Ecto neural progenitor cell (in vitro differentiated cells): ENCODE data around the gene PNMA8A.

Source experiments
- DNase-seq: peaks from one replicate; pipeline ENCODE4 v3.0.0-alpha.2; 2018; ENCODE audit warnings: low spot score

PNMA8A gene

DNA sequence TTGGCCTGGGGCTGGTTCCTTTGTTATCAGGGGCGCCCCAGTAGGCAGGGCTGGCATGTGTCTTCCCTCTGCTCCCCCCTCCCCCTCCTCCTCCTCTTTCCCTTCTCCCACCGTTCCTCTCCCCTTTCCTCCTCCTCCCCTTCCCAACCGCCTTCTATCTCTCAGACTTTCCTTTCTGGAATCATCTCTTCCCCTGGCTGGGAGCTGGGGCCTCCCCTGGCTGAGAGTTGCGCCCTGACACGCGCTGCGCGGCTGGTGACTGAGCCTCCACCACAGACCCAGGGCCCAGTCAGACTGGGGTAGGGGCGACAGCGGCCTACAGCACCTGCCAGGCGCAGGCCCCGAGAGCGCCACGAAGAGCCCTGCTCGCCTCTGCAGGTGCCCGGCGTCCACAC lies 21.5 kb upstream of the PNMA8A start:
- DNase-seq: no peak

DNA sequence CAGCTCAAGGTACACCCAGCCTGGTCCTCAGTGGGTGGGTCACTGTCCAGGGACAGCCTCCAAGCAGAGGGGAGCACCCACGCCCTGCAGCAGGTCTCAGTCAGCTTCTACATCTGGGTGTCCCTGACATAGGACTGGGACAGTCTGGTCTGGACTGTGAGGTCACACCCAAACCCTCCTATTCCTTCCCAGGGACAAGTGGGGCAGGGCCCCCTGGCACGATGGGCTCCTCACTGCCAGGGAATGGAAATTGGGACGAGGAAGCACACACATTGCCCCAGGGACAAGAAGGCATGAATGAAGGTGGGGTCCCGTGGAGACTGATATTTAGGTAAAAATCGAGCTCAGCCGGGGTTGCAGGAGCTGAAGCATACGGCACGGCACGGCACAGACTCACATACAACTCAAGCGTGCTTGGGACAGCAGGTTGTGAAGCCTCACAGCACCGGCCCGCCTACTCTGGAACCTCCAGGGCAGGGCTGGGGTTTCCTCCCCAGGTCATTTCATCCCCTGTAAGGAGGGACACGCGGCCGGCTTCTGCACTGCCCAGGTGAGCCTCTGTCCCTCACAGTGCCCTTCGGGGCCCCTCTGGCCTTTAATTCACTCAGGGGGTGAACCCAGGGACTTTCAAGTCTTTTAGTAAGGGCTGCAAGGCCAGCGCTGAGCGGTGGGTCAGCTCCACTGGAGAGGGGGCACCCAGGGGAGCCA lies 20.8 kb upstream of the PNMA8A start:
- no peak for DNase-seq

DNA sequence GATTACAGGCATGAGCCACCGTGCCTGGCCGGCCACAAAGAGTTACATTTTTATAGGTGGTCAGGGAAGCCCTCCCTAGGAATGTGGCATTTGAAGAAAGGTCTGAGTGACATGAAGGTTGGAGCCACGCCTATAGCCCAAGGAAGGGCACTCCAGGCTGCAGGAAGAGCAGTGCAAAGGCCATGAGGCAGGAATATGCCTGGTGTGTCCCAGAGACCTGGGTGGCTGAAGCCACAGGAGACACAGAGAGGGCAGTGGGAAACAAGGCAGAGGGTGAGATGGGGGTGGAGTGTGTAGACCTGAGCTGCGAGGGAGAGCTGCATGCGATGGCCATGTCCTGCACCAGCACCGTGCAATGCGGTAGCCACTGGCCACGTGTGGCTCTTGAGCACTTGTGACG lies 19.4 kb upstream of the PNMA8A start:
- DNase-seq: no peak

DNA sequence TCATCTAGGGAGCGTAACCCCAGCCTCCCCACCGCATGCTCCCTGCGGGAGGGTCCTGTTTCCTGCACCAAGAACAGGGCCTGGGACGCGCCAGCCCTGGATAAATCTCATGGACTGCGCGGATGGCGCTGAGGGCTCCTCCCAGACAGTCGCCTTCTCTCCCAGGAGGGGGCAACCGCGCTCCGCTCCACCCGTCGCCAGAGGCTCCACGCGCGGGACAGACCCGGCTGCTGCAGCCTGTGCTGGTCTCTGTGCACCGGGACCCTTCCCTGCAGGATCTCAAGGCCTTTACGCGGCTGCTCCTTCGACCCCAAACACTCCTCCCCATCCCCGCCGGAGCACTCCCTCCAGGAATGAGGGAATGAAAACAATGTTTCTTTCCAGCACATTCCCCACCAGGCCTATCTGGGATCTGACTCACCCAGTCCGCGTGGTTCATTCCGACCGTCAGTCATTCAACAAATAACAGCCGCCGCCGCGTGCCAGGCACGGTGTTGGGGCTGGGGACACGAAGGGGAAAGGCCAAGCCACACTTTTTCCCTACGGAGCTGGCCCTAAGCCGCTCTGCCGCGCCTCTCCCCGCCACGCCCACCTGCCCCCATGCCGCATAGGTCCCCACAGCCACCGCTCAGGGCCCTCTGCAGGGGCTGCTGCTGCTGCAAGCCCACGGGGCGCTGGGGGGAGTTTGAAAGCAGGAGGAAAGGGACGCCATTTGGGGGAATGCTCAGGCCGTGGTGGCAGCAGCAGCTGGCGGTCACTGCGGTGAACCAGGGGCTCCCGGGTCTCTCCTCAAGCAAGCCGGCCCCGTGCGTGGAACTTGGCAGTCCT lies 18.3 kb upstream of the PNMA8A start:
- DNase-seq: peak; percentile 62

DNA sequence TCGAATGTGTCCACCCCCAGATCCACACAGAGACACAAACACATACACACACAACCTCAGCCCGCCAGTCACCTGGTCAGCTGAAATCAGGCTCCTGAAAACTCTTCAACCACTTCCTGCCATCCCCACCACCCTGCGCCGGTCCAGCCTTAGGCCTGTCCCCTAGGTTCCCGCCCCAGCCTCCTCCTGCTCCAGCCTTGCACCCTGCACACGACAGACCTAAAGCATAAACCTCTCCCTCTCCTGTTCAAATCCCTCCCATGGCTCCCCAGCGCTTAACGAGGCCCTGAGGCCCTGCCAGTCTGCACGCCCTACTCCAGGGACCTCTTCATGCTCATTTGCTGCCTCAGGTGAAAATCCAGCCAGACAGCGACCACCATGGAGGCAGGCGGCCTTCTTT lies 17.2 kb upstream of the PNMA8A start:
- no peak for DNase-seq

DNA sequence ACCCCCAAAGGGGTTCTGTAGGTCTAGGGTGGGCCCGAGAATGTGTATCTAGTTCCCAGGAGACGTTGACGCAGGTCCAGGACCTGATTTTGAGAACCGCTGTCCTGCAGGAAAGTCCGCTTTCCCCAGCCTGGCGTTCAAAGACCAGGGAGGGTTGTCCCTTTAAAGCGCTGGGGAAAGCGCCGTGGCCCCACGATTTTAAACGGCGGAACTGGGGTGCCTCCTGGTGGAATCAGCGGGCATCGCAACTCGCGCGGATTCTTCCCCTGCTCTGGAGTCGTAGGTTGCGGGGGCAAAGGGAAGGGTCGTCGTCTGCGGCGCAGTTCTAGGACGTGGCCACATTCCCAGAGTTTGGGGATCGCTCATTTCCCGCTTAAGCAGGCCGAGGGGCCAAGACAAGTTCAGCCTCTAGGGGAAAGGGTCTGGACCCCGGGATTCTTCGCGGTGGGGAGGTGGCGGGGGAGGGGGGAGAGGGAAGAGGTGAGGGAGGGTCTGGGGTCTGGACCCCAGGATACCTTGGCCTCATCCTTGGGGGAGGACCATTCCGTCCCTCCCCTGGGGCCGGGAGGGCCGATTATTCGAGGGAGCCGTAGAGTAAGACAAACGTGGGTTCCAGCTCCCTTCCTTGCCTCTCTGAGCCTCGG lies 16.6 kb upstream of the PNMA8A start:
- peak; percentile 92 for DNase-seq

DNA sequence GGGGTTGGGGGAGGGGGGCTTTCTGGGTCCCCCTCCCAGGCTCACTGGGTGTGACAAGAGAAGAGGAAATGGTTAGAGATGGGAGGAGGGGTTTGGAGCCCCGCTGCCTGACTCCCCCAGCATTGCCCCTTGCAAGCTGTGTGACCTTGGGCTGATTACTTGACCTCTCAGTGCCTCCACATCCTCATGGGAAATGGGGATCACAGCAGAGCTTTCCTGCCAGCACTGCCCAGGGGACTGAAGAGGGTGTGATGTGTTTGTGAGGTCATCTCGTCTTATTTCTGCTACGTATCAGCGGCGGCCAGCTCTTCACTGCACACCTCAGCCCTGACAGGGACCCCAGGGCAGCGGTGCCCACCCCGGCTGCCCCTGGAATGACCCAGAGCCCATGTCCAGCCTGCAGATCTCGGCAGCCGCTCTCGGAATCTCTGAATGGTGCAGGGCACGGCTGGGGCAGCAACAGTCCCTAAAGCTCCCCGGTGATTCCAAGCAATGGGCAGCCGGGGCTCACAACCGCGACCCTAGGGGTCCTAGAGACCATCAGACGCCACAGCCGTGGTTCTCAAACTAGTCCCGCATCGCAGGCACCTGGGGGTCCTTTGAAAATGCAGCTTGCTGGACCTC lies 15.9 kb upstream of the PNMA8A start:
- no peak for DNase-seq

DNA sequence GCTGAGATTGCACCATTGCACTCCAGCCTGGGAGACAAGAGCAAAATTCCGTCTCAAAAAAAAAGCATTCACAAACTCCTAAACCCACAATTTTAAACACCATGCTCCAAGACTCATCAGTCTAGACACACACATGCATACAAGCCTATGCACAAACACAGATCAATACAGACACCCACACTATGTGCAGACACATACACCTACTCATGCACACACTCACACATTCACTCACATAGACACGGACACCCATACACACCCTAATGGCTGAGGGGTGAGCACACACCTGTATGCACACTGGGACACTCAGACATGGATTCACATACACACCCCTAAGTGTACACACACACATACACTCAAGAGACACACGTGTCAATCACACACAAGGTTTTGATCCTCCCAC lies 15.0 kb upstream of the PNMA8A start:
- no peak for DNase-seq

DNA sequence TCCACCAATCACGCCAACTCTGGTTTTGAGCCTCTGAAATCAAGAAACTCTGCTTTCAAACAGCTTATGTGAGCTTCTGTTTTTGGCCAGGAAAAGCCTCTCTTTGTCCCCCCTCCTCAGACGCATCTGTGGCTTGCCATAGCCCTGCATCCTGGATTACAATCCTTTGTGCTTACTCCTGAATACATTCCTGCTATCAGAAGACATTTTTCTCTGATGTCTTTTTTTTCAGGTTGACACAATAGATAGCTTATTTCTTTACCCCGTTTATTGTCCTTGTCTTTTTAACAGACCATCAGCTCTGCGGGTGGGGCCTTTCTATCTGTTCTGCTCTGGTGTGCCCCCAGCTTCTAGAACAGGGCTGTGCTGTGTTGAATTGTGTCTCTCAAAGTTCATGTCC lies 13.3 kb upstream of the PNMA8A start:
- no peak for DNase-seq

DNA sequence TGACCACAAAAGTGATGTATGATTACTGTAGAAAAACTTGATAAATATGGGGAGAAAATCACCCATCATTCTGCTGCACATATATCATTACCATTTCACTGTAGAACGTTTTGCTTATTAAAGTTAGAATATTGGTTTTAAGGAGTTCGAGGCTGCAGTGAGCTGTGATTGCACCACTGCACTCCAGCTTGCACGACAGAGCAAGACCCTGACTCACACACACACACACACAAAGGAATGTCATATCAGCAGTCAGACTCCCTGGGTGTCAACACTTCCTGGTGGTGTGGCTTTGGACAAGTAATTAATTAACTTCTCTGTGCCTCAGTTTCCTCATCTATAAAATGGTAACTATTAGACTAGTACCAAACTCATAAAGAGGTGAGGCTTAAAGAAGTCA lies 11.3 kb upstream of the PNMA8A start:
- DNase-seq: no peak

DNA sequence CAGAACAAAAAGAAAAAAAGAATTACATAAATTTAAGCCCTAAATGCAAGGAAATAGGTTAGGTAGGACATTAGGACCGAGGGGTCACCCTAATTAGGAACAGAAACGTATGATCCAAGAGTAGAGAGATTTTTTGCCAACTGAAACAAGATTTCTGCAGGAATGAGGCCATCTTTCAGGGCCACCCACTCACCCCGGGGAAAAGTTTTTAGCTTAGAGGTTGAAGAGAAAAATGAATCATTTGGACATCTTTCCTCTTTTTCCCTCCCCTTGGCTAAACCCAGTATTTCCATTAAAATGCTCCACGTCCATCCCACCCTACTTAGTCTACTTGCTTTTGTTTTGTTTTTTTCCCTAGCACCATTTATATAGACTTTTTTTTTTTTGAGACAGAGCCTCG lies 10.6 kb upstream of the PNMA8A start:
- DNase-seq: no peak

DNA sequence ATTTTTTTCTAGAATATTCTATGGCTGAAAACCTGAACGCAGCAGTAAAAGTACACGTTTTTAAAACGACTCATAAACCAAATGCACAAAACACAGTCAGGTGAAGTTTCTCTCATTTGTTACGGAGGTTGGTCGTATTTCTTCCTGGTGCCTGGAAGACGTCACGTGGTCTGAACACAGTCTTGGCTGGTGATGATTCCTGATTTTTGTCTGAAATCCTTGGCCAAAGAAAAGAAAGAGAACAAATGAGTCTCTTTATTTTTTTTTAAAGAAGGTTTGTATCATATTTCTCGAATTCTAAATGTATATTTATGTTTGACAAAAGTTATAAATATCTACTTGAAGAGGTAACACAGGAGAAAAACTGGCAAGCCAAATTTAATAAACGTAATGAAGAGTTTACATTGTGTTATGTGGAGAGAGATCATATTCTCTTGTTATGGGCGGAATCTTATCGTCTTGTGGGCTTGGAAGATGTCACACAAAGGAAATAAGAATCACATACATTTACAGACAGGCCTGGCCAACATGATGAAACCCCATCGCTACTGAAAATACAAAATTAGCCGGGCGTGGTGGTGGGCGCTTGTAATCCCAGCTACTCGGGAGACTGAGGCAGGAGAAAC lies 10.0 kb upstream of the PNMA8A start:
- DNase-seq: no peak

DNA sequence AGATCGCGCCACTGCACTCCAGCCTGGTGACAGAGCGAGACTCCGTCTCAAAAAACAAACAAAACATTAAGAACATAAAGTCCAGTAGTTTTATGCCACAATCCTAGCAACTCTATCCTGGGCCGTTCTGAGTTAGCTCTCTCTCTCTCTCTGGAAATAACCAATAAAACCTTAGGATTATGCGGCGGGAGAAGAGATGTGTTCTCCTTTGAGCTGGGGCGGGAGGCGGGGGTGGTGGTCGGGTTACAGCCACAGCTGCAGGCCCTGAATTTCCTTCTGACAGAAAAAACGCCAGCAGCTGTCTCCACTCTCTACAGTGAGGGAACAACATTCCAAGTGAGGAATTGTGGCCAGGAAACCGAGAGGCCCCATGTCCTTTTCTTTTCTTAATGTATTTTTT lies 9.1 kb upstream of the PNMA8A start:
- no peak for DNase-seq

DNA sequence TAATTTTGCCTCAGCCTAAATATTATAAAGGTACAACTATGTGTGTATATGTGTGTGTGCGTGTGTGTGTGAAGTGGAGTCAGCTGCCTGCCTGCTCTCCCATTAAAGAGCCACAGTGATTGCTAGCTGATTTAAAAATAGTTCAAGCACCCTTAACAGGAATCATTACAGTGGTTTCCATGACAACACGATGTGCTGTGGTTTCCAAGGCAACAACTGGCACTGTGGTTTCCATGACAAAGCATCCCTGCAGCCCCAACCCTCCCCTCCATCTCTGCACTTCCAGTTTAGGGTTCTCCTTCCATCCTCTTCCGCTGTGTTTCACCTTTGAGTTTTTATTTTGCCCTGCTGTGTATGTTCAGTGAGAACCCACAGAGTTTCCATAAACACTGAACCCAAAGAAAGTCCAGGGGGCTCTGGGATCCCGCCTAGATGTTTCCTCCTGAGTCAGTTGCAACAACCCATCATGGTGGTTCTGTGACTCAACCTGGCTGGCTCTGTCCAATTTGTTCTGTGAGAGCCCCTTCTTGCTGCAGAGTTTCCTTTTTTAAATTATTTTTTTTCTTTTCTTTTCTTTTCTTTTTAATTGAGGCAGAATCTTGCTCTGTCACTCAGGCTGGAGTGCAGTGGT lies 7.1 kb upstream of the PNMA8A start:
- no peak for DNase-seq

DNA sequence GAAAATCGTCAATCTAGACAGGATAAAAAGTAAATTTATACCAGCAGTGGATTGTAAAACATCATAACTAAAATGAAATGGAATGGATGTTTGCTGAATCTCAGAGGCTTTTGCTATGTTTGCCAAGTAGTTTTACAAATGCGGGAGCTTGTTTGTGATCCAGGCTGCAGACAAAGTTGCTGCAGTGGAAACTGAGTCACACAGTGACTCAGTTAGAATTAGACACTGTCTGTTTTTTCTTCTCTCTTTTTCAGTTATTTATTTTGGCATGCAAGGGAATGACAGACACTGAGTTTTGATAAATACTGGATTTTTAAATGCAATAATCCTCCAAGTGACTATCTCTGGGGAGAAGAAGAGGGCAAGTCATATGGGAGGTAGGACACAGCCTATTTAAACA lies 4.6 kb upstream of the PNMA8A start:
- no peak for DNase-seq

DNA sequence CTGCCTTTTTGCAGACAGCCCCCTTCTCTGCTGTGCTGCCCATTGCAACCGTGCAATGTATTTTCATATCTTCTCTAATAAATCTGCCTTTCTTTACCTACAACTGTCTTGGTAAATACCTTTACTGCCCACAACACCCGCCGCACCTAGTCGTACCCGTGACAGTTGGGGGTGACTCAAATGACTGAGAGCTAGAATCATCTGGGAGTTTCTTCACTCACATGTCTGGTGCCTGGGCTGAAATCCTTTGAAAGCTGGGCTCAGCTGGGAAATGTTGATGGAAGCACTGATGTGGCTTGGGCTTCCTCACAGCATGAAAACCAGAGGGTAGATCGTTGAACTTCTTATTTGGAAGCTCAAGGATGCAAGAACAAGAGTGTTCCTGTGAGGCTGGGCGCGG lies 2.8 kb upstream of the PNMA8A start:
- DNase-seq: no peak

DNA sequence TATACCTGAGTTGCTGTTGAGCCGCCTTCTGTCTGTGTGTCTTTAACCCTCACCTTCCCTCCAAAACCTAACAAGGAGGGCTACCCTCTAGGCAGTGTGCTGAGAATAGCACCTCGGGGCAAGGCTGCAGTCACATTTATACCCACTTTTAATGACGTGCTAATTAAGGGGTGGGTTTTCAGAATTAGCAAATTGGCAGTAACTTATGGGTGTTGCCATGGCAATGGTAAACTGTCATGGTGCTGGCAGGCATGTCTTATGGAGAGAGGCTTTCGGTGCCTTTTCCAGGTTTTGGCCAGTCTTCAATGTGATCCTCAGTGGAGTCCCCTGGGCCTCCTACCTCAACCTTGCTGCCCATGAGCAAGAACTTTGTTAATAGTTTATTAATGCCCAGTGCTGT lies 1.2 kb upstream of the PNMA8A start:
- no peak for DNase-seq

DNA sequence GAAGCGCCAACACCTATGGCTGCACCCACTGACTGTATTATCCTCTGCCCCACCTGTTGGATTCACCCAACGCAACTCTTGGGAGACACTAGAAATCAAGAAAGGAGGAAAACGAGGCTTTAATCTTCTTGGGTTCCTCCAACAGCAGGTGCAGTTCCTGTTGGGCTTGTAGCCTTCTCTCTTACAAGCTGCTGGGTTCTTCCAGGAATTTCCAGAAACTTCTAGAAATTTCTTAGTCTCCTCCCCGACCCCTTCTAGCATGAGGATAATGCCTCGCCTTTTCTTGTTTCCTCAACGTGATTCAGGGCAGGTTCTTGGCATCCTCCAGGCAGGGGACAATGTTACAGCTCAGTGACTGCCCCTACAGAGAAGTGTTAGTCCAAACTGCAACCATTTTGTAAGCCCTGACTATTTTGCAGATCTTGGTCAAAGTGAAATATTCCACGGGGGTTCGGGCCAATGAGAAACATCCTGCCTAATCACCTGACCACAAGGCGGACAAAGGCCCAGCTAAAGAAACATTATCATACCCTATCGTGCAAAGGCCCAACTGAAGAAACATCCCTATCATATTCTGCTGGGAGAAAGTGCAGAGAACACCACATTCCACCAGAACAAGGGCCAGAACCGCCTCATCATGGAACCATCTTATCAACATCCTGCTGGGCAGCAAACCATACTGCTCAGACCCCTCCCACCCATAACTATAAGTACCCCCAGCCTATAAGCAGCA lies 614 bp upstream of the PNMA8A start:
- no peak for DNase-seq

DNA sequence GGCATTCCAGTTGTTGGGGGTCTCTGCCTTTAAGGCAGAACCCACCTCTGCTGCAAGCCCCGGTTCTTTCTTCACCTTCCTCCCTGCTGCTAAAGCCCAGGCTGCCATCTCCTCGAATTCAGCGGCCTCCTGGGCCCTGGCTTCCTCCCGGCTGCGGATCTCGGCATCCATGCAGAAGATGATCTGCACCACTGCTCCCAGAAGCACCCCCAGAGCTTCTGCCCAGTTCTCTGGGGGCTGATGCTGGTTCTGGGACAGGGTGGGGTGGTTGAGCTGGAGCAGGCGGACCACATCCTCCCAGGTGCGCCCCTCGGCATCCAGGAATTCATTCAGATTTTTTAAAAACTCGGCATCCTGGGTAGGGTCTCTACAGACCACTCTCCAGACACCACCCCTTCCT lies 987 bp downstream of the PNMA8A start:
- DNase-seq: no peak

DNA sequence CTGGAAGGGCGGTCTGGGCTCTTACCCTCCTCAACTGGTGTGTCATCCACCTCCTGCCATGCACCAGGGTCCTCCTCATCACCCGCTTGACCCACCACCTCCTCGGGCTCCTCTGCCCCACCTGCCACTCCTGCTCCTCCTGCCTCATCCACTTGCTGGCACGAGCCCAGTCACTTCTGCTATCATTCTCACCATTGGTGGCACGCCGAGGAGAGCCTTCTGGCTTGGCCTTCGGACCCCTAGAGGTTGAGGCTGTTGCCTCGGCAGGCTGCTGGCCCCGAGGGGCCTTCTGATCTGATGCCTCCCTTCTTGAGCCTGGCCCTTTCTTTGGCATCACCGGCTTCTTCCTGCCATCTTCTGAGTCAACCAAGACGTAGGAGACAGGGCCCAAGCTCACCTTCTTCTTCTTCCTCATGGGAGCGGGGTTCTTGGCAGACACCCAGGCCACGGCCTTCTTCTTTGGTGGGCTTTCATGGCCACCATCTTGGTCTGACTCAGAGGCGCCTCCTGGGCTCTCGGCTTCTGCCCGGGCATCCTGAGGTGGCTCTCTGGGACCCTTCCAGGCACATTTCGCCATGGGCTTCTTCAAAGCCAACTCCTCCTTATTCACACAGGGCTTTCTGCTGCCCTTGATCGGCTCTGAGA lies 1.7 kb downstream of the PNMA8A start:
- no peak for DNase-seq
